SK-N-SH treated with all-trans-retinoic acid at 6 μM for 48 hours (cell line): Measurements from ENCODE around the gene MRPS5.

Experiments used
- TCF4 ChIP-seq: fragments of 250-450 bp; sonication (Bioruptor Pico); IDR thresholded peaks from 2 replicates; pipeline ENCODE4 v1.8.0; 2021; ENCODE audit warnings: mild to moderate bottlenecking, moderate library complexity, borderline replicate concordance
- ZFP3 ChIP-seq: fragments of 250-450 bp; sonication (Bioruptor Pico); IDR thresholded peaks from 2 replicates; pipeline ENCODE4 v1.5.0; 2020; ENCODE audit warnings: mild to moderate bottlenecking, moderate library complexity
- TF ChIP-seq, protein P1 (sequence below): fragments of 250-450 bp; sonication (Bioruptor Pico); IDR thresholded peaks from 2 replicates; pipeline ENCODE4 v1.8.0; 2020; ENCODE audit warnings: mild to moderate bottlenecking, moderate library complexity, borderline replicate concordance

DNA sequence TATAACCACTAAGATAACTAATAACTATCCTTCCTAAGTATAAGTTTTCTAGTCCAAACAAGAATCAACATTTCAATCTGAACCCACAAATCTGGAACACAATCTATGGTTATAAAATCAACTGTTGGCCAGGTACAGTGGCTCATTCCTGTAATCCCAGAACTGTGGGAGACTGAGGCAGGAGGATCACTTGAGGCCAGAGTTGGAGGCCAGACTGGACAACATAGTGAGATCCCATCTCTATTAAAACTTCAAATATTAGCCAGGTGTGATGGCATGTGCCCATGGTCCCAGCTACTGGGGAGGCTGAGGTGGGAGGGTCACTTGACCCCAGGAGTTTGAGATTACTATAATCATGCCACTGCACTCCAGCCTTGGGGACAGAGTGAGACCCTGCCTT is 11.2 kb downstream of the MRPS5 start:
- TF ChIP-seq, protein P1, sequence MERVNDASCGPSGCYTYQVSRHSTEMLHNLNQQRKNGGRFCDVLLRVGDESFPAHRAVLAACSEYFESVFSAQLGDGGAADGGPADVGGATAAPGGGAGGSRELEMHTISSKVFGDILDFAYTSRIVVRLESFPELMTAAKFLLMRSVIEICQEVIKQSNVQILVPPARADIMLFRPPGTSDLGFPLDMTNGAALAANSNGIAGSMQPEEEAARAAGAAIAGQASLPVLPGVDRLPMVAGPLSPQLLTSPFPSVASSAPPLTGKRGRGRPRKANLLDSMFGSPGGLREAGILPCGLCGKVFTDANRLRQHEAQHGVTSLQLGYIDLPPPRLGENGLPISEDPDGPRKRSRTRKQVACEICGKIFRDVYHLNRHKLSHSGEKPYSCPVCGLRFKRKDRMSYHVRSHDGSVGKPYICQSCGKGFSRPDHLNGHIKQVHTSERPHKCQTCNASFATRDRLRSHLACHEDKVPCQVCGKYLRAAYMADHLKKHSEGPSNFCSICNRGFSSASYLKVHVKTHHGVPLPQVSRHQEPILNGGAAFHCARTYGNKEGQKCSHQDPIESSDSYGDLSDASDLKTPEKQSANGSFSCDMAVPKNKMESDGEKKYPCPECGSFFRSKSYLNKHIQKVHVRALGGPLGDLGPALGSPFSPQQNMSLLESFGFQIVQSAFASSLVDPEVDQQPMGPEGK = no peak
- TF ChIP-seq TCF4 (CRISPR knock-in tag) = no peak
- no peak for TF ChIP-seq ZFP3 (CRISPR knock-in tag)
